IMR-90 (cell line): Measurements from ENCODE around the gene SYCP2. TPM values are rescaled to one million over a fixed set of nuclear protein-coding genes. Genes with fewer than 3 reads are reported as not detected.

Source experiments
- ATAC-seq: fragments of 200-7000 bp; cut with Tn5 transposase; 2 replicates; pipeline ENCODE4 v1.9.1; 2020; ENCODE audit warnings: low read depth, mild to moderate bottlenecking, moderate library complexity
- BruUV-seq: library from RNA; stranded (reverse); fragments of 400-500 nt; replicated peaks from 2 replicates; lab custom pipeline; 2021; lab: Mats Ljungman, UMichigan
- CTCF ChIA-PET: fragments of 300-600 bp; formaldehyde crosslinking; extraction: SDS; loops from one replicate; lab custom pipeline; 2021; ENCODE audit warnings: antibody characterized with exemption; lab: Yijun Ruan, JAX
- POLR2A ChIA-PET: fragments of 300-600 bp; sonication (Branson Sonifier 250); formaldehyde crosslinking; loops from one replicate; lab custom pipeline; 2022; ENCODE audit warnings: antibody characterized with exemption; ENCODE audit not compliant: unreplicated experiment; lab: Charles Lee
- DNase-seq: peaks from one replicate; pipeline ENCODE4 v3.0.0; 2013
- H2AFZ ChIP-seq: replicated peaks from 2 replicates; pipeline ENCODE3; 2013; ENCODE audit warnings: low read length, mild to moderate bottlenecking; ENCODE audit not compliant: poor library complexity
- H2AK5ac ChIP-seq: 2 replicates; pipeline ENCODE4 v1.6.1; 2013; ENCODE audit warnings: low read depth, low read length, inconsistent platforms
- H2AK9ac ChIP-seq: replicated peaks from 2 replicates; pipeline ENCODE3; 2013; ENCODE audit warnings: mild to moderate bottlenecking, low read depth, low read length, moderate library complexity; ENCODE audit not compliant: poor library complexity
- H2BK120ac ChIP-seq: 2 replicates; pipeline ENCODE4 v1.6.1; 2013; ENCODE audit warnings: low read depth, low read length, inconsistent platforms
- H2BK15ac ChIP-seq: 3 replicates; pipeline ENCODE4 v1.6.1; 2013; ENCODE audit warnings: low read depth, low read length, inconsistent platforms
- H2BK20ac ChIP-seq: 2 replicates; pipeline ENCODE4 v1.6.1; 2013; ENCODE audit warnings: low read depth, mild to moderate bottlenecking, inconsistent platforms, low read length, moderate library complexity
- H2BK5ac ChIP-seq: 2 replicates; pipeline ENCODE4 v1.6.1; 2013; ENCODE audit warnings: mild to moderate bottlenecking, low read depth, low read length, inconsistent platforms; ENCODE audit not compliant: poor library complexity, severe bottlenecking
- H3K14ac ChIP-seq: replicated peaks from 2 replicates; pipeline ENCODE4 v1.6.1; 2013; ENCODE audit warnings: low read depth, low read length, inconsistent platforms
- H3K18ac ChIP-seq: 2 replicates; pipeline ENCODE4 v1.6.1; 2013; ENCODE audit warnings: low read depth, low read length, control low read depth
- H3K23ac ChIP-seq: 2 replicates; pipeline ENCODE4 v1.6.1; 2013; ENCODE audit warnings: low read depth, low read length, inconsistent platforms
- H3K27ac ChIP-seq: 2 replicates; pipeline ENCODE4 v1.5.1; 2013; ENCODE audit warnings: mild to moderate bottlenecking, control low read depth, low read length; ENCODE audit not compliant: insufficient read depth
- H3K27me3 ChIP-seq: 2 replicates; pipeline ENCODE4 v1.6.1; 2013; ENCODE audit warnings: low read length; ENCODE audit not compliant: control insufficient read depth, insufficient read depth
- H3K36me3 ChIP-seq: 2 replicates; pipeline ENCODE4 v1.6.1; 2013; ENCODE audit warnings: low read length, mixed read lengths; ENCODE audit not compliant: control insufficient read depth, insufficient read depth
- H3K4ac ChIP-seq: 2 replicates; pipeline ENCODE4 v1.6.1; 2013; ENCODE audit warnings: low read depth, low read length, inconsistent platforms
- H3K4me1 ChIP-seq: 2 replicates; pipeline ENCODE4 v1.6.1; 2013; ENCODE audit warnings: low read length, mixed read lengths; ENCODE audit not compliant: control insufficient read depth, insufficient read depth
- H3K4me2 ChIP-seq: 2 replicates; pipeline ENCODE4 v1.6.1; 2013; ENCODE audit warnings: low read depth, mild to moderate bottlenecking, control low read depth, low read length, moderate library complexity
- H3K4me3 ChIP-seq: 2 replicates; pipeline ENCODE4 v1.5.1; 2013; ENCODE audit warnings: low read depth, mild to moderate bottlenecking, control low read depth, low read length, moderate library complexity; ENCODE audit not compliant: insufficient read depth
- H3K56ac ChIP-seq: 2 replicates; pipeline ENCODE4 v1.6.1; 2013; ENCODE audit warnings: low read length, inconsistent platforms; ENCODE audit not compliant: insufficient read depth; ENCODE audit errors: extremely low read depth
- H3K79me1 ChIP-seq, 2 experiments: 2 replicates each; pipeline ENCODE4 v1.6.1; 2013; ENCODE audit warnings: low read length in 2 of 2, inconsistent platforms in 1 of 2, low read depth in 1 of 2
- H3K9ac ChIP-seq: 2 replicates; pipeline ENCODE4 v1.6.1; 2013; ENCODE audit warnings: low read depth, low read length, control low read depth
- H3K9me1 ChIP-seq: 2 replicates; pipeline ENCODE4 v1.6.1; 2013; ENCODE audit warnings: low read length, inconsistent platforms; ENCODE audit not compliant: insufficient read depth
- H3K9me3 ChIP-seq: 2 replicates; pipeline ENCODE4 v1.6.1; 2013; ENCODE audit warnings: low read length; ENCODE audit not compliant: control insufficient read depth, insufficient read depth
- H4K20me1 ChIP-seq: 2 replicates; pipeline ENCODE4 v1.6.1; 2013; ENCODE audit warnings: low read length, inconsistent platforms; ENCODE audit not compliant: insufficient read depth
- H4K5ac ChIP-seq: 2 replicates; pipeline ENCODE4 v1.6.1; 2013; ENCODE audit warnings: mild to moderate bottlenecking, low read depth, low read length, control low read depth
- H4K8ac ChIP-seq, 2 experiments: 2 replicates each; pipeline ENCODE4 v1.6.1; 2013; ENCODE audit warnings: low read depth in 2 of 2, low read length in 2 of 2, control low read depth in 1 of 2, inconsistent platforms in 1 of 2
- H4K91ac ChIP-seq: 2 replicates; pipeline ENCODE4 v1.6.1; 2013; ENCODE audit warnings: low read depth, low read length, inconsistent platforms; ENCODE audit not compliant: insufficient read depth
- BHLHE40 ChIP-seq: fragments of 150-350 bp; IDR thresholded peaks from 2 replicates; pipeline ENCODE4 v1.6.1; 2016; ENCODE audit warnings: mild to moderate bottlenecking, low read depth, low read length
- CEBPB ChIP-seq: IDR thresholded peaks from 2 replicates; pipeline ENCODE4 v1.6.1; 2012; ENCODE audit warnings: low read depth, low read length, improper control_type of control experiment
- CHD1 ChIP-seq: IDR thresholded peaks from 2 replicates; pipeline ENCODE4 v1.6.1; 2012; ENCODE audit warnings: low read depth, low read length, improper control_type of control experiment
- CTCF ChIP-seq: conservative IDR thresholded peaks from 2 replicates; pipeline ENCODE4 v1.5.1; 2012; ENCODE audit warnings: mild to moderate bottlenecking, low read depth, low read length, improper control_type of control experiment
- ELK1 ChIP-seq: fragments of 150-350 bp; IDR thresholded peaks from 2 replicates; pipeline ENCODE4 v1.6.1; 2016; ENCODE audit warnings: low read depth, mild to moderate bottlenecking, low read length, moderate library complexity, borderline replicate concordance
- FOS ChIP-seq: fragments of 150-350 bp; IDR thresholded peaks from 2 replicates; pipeline ENCODE4 v1.6.1; 2016; ENCODE audit warnings: low read depth, low read length
- MAFK ChIP-seq: IDR thresholded peaks from 2 replicates; pipeline ENCODE4 v1.6.1; 2012; ENCODE audit warnings: low read depth, low read length, improper control_type of control experiment
- MAZ ChIP-seq: IDR thresholded peaks from 2 replicates; pipeline ENCODE4 v1.6.1; 2012; ENCODE audit warnings: low read depth, mild to moderate bottlenecking, low read length, improper control_type of control experiment, moderate library complexity, borderline replicate concordance
- MXI1 ChIP-seq: IDR thresholded peaks from 2 replicates; pipeline ENCODE4 v1.6.1; 2012; ENCODE audit warnings: low read depth, mild to moderate bottlenecking, low read length, moderate library complexity, borderline replicate concordance
- NFE2L2 ChIP-seq: fragments of 150-350 bp; IDR thresholded peaks from 2 replicates; pipeline ENCODE4 v1.6.1; 2016; ENCODE audit warnings: low read depth, mild to moderate bottlenecking, low read length
- POLR2A ChIP-seq: IDR thresholded peaks from 2 replicates; pipeline ENCODE4 v1.6.1; 2012; ENCODE audit warnings: mild to moderate bottlenecking, low read depth, low read length
- RAD21 ChIP-seq: IDR thresholded peaks from 2 replicates; pipeline ENCODE4 v1.6.1; 2012; ENCODE audit warnings: low read length, improper control_type of control experiment
- RCOR1 ChIP-seq: IDR thresholded peaks from 2 replicates; pipeline ENCODE4 v1.6.1; 2012; ENCODE audit warnings: mild to moderate bottlenecking, low read length, improper control_type of control experiment; ENCODE audit not compliant: insufficient replicate concordance
- RFX5 ChIP-seq: IDR thresholded peaks from 2 replicates; pipeline ENCODE4 v1.8.0; 2012; ENCODE audit warnings: low read depth, mild to moderate bottlenecking, low read length, moderate library complexity
- SMC3 ChIP-seq: fragments of 150-350 bp; IDR thresholded peaks from 2 replicates; pipeline ENCODE4 v1.6.1; 2016; ENCODE audit warnings: low read depth, mild to moderate bottlenecking, antibody characterized with exemption, low read length, moderate library complexity
- USF2 ChIP-seq: fragments of 150-350 bp; IDR thresholded peaks from 2 replicates; pipeline ENCODE4 v1.6.1; 2017; ENCODE audit warnings: mild to moderate bottlenecking, antibody characterized with exemption, low read length, low read depth
- WGBS, 2 experiments: methylation state at CpG; one replicate each; pipeline versions ENCODE4 v1.1.5 to v1.1.7; 2013; ENCODE audit warnings: missing lambda C conversion rate in 2 of 2; ENCODE audit not compliant: insufficient read length in 1 of 2; ENCODE audit errors: extremely low coverage in 2 of 2; 5-methylcytosine and 5-hydroxymethylcytosine counted together
- dilution Hi-C: fragments of 300-500 bp; cut with HindIII; formaldehyde crosslinking; loops from one replicate; pipeline ENCODE4 v1.14.3; 2018; ENCODE audit warnings: low sequenced_read_pairs; ENCODE audit not compliant: unreplicated experiment
- in situ Hi-C: fragments of 300-500 bp; cut with MboI; formaldehyde crosslinking; loops from 3 replicates; pipeline ENCODE4 v1.14.3; 2019; ENCODE audit warnings: low sequenced_read_pairs, inconsistent platforms, mixed read lengths
- intact Hi-C: fragments of 100-400 bp; cut with micrococcal nuclease; formaldehyde crosslinking; loops from 2 replicates; pipeline ENCODE4 v1.10.0; 2022
- polyA plus RNA-seq, 3 experiments: library from polyadenylated mRNA; depleted of rRNA; stranded (reverse); fragments of >200 nt; gene quantifications; 2 replicates each; pipeline ENCODE4 v1.2.3, GENCODE V29; 2012; ENCODE audit warnings: low replicate concordance in 1 of 3
- total RNA-seq: library from RNA; depleted of rRNA; stranded (reverse); fragments of >200 nt; gene quantifications from 2 replicates; pipeline ENCODE4 v1.2.3, GENCODE V29; 2012

The SYCP2 gene
- total and polyA plus RNA-seq, 2 of the 4 experiments (the other 2 are of a cell fraction) = 0.18 to 0.31 TPM

GRCh38 chr20:59814840-59815340 is 118.5 kb downstream of the SYCP2 start:
- Histone ChIP-seq H4K20me1 (no peaks in the 10 kb centered on the region), H3K9me1 (no peaks in the 10 kb centered on the region), H2AFZ (no peak overlapping the region), H3K4ac (no peak overlapping the region), H3K4me3 (no peak overlapping the region), H2BK20ac (no peak overlapping the region), H3K27me3 (no peaks in the 10 kb centered on the region), H3K36me3 (no peaks in the 10 kb centered on the region), H3K27ac (no peak overlapping the region), H2AK5ac (no peak overlapping the region), H3K18ac (no peak overlapping the region), H4K8ac (no peak overlapping the region), H3K79me1 (no peaks in the 10 kb centered on the region), H4K5ac (no peak overlapping the region), H3K56ac (no peak overlapping the region), H3K4me2 (no peak overlapping the region), H2BK15ac (no peak overlapping the region), H2AK9ac (no peak overlapping the region), H3K4me1 (no peaks in the 10 kb centered on the region), H3K23ac (no peak overlapping the region), H4K91ac (no peak overlapping the region), H2BK120ac (no peak overlapping the region), H3K9me3 (peaks cover 5% of the 10 kb centered on the region; the same call in 1 of the 2 replicates), H3K14ac (no peak overlapping the region), H2BK5ac (no peak overlapping the region), H3K9ac (no peak overlapping the region)
- in situ Hi-C loops (no loop called here), dilution Hi-C loops (no loop called here), intact Hi-C loops (no loop called here)
- TF ChIP-seq POLR2A = no peak
- TF ChIP-seq MAFK = no peak
- TF ChIP-seq CTCF = no peak
- TF ChIP-seq NFE2L2 = no peak
- no peak for TF ChIP-seq RAD21
- no peak for TF ChIP-seq MXI1
- TF ChIP-seq ELK1 = no peak
- TF ChIP-seq BHLHE40 = no peak
- TF ChIP-seq MAZ = no peak
- no peak for TF ChIP-seq SMC3
- no peak for TF ChIP-seq CEBPB
- TF ChIP-seq RCOR1 = no peak
- TF ChIP-seq FOS = no peak
- no peak for TF ChIP-seq USF2
- no peak for TF ChIP-seq CHD1
- TF ChIP-seq RFX5 = no peak
- DNase-seq = no peak
- no CpG with 5 or more reads among the region's 8 CpGs for WGBS, 2 experiments
- ChIA-PET POLR2A (no interaction called here), CTCF (interaction anchor here (0.6 kb wide), 1 partner anchor 13 kb away, joined by 5 read pairs; no protein-coding TSS in a partner anchor)
- no TSS peak for BruUV-seq
- no peak for ATAC-seq
